GM21619 (cell line): Measurements from ENCODE around the gene CRYZL1.
"Not testable (repeated sequence)": the region's sequence is repeated elsewhere in the genome, so short reads cannot be mapped to it uniquely, and the experiment has no call there.

Experiments
- ATAC-seq: cut with Tn5 transposase; IDR thresholded peaks from one replicate; pipeline ENCODE4 v1.9.1; 2021; ENCODE audit not compliant: unreplicated experiment

Gene CRYZL1

GRCh38 chr21:33641352-33642026 lies at the start of gene CRYZL1:
TSS of gene CRYZL1 (minus strand) at chr21:33641741. CDS start at chr21:33631551, 10,190 bp downstream.
- peak; percentile 83 for ATAC-seq

GRCh38 chr21:33690874-33691273 lies 49.3 kb upstream of the CRYZL1 start:
- no peak for ATAC-seq

GRCh38 chr21:33688353-33688752 lies 46.8 kb upstream of the CRYZL1 start:
- no peak for ATAC-seq

- no peak for ATAC-seq
Observed at GRCh38 chr21:33687634-33688033, 46.1 kb upstream of the CRYZL1 start.

GRCh38 chr21:33686386-33686785 lies 44.8 kb upstream of the CRYZL1 start:
- ATAC-seq = no peak

GRCh38 chr21:33685613-33686197 lies 44.2 kb upstream of the CRYZL1 start:
- ATAC-seq = no peak

GRCh38 chr21:33684923-33685560 lies 43.5 kb upstream of the CRYZL1 start:
- ATAC-seq = no peak

- ATAC-seq = no peak
Observed at GRCh38 chr21:33684068-33684467, 42.5 kb upstream of the CRYZL1 start.

GRCh38 chr21:33682992-33683627 lies 41.6 kb upstream of the CRYZL1 start:
- no peak for ATAC-seq

GRCh38 chr21:33680870-33681269 lies 39.3 kb upstream of the CRYZL1 start:
- ATAC-seq = no peak

GRCh38 chr21:33677450-33677849 lies 35.9 kb upstream of the CRYZL1 start:
- ATAC-seq = no peak

GRCh38 chr21:33676666-33677065 lies 35.1 kb upstream of the CRYZL1 start:
- not testable (repeated sequence) for ATAC-seq

- no peak for ATAC-seq
Observed at GRCh38 chr21:33674226-33674625, 32.7 kb upstream of the CRYZL1 start.

GRCh38 chr21:33673473-33673872 lies 31.9 kb upstream of the CRYZL1 start:
- no peak for ATAC-seq

GRCh38 chr21:33670076-33670978 lies 28.8 kb upstream of the CRYZL1 start:
- ATAC-seq = no peak

- ATAC-seq = no peak
Observed at GRCh38 chr21:33668620-33669019, 27.1 kb upstream of the CRYZL1 start.

GRCh38 chr21:33668180-33668579 lies 26.6 kb upstream of the CRYZL1 start:
- no peak for ATAC-seq

GRCh38 chr21:33667636-33668035 lies 26.1 kb upstream of the CRYZL1 start:
- no peak for ATAC-seq

- ATAC-seq = no peak
Observed at GRCh38 chr21:33666153-33666552, 24.6 kb upstream of the CRYZL1 start.

- no peak for ATAC-seq
Observed at GRCh38 chr21:33664135-33664534, 22.6 kb upstream of the CRYZL1 start.

- no peak for ATAC-seq
Observed at GRCh38 chr21:33663241-33663640, 21.7 kb upstream of the CRYZL1 start.
